ENCODE data around the gene GPC6.

The GPC6 gene
- long read RNA-seq, result 0 reads

DNA sequence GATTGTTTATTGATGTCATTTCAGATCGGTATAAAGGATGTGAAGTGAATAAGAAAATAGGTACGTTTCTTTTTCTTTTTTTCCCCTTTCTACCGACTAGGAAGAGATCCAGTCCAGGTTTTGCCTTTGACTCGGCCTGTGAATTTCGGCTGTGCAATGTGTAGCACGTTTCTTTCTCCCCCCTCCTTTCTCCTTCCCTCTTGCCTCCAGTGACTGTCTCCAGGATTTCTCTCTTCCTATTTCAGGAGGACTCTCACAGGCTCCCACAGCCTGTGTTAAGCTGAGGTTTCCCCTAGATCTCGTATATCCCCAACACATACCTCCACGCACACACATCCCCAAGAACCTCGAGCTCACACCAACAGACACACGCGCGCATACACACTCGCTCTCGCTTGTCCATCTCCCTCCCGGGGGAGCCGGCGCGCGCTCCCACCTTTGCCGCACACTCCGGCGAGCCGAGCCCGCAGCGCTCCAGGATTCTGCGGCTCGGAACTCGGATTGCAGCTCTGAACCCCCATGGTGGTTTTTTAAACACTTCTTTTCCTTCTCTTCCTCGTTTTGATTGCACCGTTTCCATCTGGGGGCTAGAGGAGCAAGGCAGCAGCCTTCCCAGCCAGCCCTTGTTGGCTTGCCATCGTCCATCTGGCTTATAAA lies at the start of gene GPC6:
Gene GPC6, plus strand, starts transcription at position 185 of the 657 bp plus-strand sequence.
- Histone ChIP-seq H3K4me3 (replicated peaks; ENCODE audit: insufficient read depth, low read length) (no peak within 1 kb of the TSS), H3K27me3 (ENCODE audit: insufficient read depth, poor library complexity, severe bottlenecking) (peaks cover 56% of the 10 kb centered on the region), H3K27ac (replicated peaks) (no peak within 1 kb of the TSS)
- no peak for DNase-seq (ENCODE audit: low read depth in 1 of 2, low spot score in 1 of 2)
- TF ChIP-seq SPI1 (IDR thresholded peaks at IDR 0.05; ENCODE audit: borderline replicate concordance, low read depth), result no peak
- TF ChIP-seq, protein P1, sequence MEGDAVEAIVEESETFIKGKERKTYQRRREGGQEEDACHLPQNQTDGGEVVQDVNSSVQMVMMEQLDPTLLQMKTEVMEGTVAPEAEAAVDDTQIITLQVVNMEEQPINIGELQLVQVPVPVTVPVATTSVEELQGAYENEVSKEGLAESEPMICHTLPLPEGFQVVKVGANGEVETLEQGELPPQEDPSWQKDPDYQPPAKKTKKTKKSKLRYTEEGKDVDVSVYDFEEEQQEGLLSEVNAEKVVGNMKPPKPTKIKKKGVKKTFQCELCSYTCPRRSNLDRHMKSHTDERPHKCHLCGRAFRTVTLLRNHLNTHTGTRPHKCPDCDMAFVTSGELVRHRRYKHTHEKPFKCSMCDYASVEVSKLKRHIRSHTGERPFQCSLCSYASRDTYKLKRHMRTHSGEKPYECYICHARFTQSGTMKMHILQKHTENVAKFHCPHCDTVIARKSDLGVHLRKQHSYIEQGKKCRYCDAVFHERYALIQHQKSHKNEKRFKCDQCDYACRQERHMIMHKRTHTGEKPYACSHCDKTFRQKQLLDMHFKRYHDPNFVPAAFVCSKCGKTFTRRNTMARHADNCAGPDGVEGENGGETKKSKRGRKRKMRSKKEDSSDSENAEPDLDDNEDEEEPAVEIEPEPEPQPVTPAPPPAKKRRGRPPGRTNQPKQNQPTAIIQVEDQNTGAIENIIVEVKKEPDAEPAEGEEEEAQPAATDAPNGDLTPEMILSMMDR (IDR thresholded peaks at IDR 0.05; ENCODE audit: insufficient read depth, low read length), result no peak
- no peak for TF ChIP-seq GABPA (IDR thresholded peaks at IDR 0.05; ENCODE audit: low read depth)
- TF ChIP-seq, protein P2, sequence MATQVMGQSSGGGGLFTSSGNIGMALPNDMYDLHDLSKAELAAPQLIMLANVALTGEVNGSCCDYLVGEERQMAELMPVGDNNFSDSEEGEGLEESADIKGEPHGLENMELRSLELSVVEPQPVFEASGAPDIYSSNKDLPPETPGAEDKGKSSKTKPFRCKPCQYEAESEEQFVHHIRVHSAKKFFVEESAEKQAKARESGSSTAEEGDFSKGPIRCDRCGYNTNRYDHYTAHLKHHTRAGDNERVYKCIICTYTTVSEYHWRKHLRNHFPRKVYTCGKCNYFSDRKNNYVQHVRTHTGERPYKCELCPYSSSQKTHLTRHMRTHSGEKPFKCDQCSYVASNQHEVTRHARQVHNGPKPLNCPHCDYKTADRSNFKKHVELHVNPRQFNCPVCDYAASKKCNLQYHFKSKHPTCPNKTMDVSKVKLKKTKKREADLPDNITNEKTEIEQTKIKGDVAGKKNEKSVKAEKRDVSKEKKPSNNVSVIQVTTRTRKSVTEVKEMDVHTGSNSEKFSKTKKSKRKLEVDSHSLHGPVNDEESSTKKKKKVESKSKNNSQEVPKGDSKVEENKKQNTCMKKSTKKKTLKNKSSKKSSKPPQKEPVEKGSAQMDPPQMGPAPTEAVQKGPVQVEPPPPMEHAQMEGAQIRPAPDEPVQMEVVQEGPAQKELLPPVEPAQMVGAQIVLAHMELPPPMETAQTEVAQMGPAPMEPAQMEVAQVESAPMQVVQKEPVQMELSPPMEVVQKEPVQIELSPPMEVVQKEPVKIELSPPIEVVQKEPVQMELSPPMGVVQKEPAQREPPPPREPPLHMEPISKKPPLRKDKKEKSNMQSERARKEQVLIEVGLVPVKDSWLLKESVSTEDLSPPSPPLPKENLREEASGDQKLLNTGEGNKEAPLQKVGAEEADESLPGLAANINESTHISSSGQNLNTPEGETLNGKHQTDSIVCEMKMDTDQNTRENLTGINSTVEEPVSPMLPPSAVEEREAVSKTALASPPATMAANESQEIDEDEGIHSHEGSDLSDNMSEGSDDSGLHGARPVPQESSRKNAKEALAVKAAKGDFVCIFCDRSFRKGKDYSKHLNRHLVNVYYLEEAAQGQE (IDR thresholded peaks at IDR 0.05; ENCODE audit: insufficient replicate concordance, low read depth), result no peak
- no peak for TF ChIP-seq POLR2AphosphoS5 (IDR thresholded peaks at IDR 0.05; ENCODE audit: low read depth)

DNA sequence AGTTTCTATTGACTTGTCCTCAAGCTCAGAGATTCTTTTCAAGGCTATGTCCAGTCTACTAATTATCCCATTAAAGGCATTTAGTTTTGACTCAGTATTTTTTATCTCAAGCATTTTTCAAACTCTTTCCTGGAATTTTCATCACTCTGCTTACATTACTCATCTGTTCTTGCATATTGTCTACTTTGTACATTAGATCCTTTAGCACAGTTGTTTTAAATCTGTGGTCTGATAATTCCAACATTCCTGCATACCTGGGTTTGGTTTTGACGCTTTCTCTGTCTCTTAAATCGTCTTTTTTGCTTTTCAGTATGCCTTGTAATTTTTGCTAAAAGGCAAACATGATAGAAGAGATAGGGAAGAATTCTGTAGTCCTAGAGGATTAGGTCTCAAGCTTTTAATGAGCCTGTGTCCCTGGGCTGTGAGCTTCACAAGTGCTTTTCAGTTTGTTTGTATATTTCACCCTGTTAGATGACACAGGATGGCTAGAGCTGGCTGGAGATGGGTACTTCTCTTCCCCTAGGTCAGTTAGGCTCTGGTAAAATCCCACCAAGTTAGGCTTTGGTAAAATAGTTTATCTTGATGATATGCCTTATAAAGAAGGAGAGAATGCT lies 46.1 kb upstream of the GPC6 start:
- TF ChIP-seq POLR2AphosphoS5 (IDR thresholded peaks at IDR 0.05; ENCODE audit: low read depth), result no peak
- H3K27me3 ChIP-seq (ENCODE audit: insufficient read depth, poor library complexity, severe bottlenecking), result no peaks in the 10 kb centered on the region
- DNase-seq (ENCODE audit: low read depth in 1 of 2, low spot score in 1 of 2), result no peak
- H3K27ac ChIP-seq (replicated peaks), result no peak overlapping the region
- no peak overlapping the region for H3K4me3 ChIP-seq (replicated peaks; ENCODE audit: insufficient read depth, low read length)

DNA sequence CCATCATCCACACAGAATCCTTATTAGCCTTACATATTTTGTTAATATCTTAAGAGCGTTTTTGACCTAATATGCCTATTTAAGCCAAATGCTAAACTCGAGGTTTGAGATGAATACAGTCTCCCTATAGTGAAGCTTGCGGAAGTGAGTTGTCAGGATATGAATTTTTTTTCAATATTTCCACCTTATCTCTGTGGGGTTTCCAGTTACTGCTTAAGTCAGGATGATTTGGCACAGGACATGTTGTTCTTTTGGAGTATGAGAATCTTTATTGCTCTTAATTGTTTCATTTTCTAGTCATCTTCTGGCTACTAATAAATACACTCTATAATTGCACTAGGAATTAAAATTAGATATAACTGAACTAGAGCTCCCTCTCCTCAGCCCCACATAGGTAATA lies 44.2 kb upstream of the GPC6 start:
- no peak for DNase-seq (ENCODE audit: low read depth in 1 of 2, low spot score in 1 of 2)
- no peak overlapping the region for H3K4me3 ChIP-seq (replicated peaks; ENCODE audit: insufficient read depth, low read length)
- no peaks in the 10 kb centered on the region for H3K27me3 ChIP-seq (ENCODE audit: insufficient read depth, poor library complexity, severe bottlenecking)
- H3K27ac ChIP-seq (replicated peaks), result no peak overlapping the region
- TF ChIP-seq, protein P1 (IDR thresholded peaks at IDR 0.05; ENCODE audit: insufficient read depth, low read length), result no peak
- no peak for TF ChIP-seq POLR2AphosphoS5 (IDR thresholded peaks at IDR 0.05; ENCODE audit: low read depth)
- TF ChIP-seq GABPA (IDR thresholded peaks at IDR 0.05; ENCODE audit: low read depth), result no peak
- TF ChIP-seq SPI1 (IDR thresholded peaks at IDR 0.05; ENCODE audit: borderline replicate concordance, low read depth), result no peak
- TF ChIP-seq, protein P2 (IDR thresholded peaks at IDR 0.05; ENCODE audit: insufficient replicate concordance, low read depth), result no peak

DNA sequence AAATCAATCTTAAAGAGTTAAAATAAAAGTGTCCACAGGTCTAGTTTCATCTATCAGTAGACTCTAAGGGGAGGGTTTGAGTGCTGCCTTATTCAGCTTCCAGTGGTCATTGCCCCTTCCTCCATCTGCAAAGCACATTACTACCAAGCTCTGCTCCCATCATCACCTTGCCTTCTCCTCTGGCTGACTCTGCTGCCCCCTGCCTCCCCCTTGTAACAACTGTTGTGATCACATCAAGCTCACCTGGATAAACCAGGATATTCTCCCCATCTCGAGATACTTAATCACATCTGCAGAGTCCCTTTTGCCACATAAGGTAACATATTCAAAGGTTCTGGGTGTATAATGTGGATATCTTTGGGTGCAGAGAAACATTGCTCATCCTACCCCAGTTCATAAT lies 43.3 kb upstream of the GPC6 start:
- H3K27me3 ChIP-seq (ENCODE audit: insufficient read depth, poor library complexity, severe bottlenecking), result no peaks in the 10 kb centered on the region
- DNase-seq (ENCODE audit: low read depth in 1 of 2, low spot score in 1 of 2), result no peak
- no peak overlapping the region for H3K27ac ChIP-seq (replicated peaks)
- no peak for TF ChIP-seq GABPA (IDR thresholded peaks at IDR 0.05; ENCODE audit: low read depth)
- TF ChIP-seq, protein P2 (IDR thresholded peaks at IDR 0.05; ENCODE audit: insufficient replicate concordance, low read depth), result no peak
- TF ChIP-seq POLR2AphosphoS5 (IDR thresholded peaks at IDR 0.05; ENCODE audit: low read depth), result no peak
- no peak for TF ChIP-seq SPI1 (IDR thresholded peaks at IDR 0.05; ENCODE audit: borderline replicate concordance, low read depth)
- TF ChIP-seq, protein P1 (IDR thresholded peaks at IDR 0.05; ENCODE audit: insufficient read depth, low read length), result no peak
- H3K4me3 ChIP-seq (replicated peaks; ENCODE audit: insufficient read depth, low read length), result no peak overlapping the region

Data from HL-60 (cell line).